Measurements from ENCODE around the gene GTF3C6.
"Not testable (repeated sequence)": the region's sequence is repeated elsewhere in the genome, so short reads cannot be mapped to it uniquely, and the experiment has no call there.

Gene GTF3C6

GRCh38 chr6:110976575-110976974 is 18.1 kb downstream of the GTF3C6 start:
- no peak for DNase-seq

DNA sequence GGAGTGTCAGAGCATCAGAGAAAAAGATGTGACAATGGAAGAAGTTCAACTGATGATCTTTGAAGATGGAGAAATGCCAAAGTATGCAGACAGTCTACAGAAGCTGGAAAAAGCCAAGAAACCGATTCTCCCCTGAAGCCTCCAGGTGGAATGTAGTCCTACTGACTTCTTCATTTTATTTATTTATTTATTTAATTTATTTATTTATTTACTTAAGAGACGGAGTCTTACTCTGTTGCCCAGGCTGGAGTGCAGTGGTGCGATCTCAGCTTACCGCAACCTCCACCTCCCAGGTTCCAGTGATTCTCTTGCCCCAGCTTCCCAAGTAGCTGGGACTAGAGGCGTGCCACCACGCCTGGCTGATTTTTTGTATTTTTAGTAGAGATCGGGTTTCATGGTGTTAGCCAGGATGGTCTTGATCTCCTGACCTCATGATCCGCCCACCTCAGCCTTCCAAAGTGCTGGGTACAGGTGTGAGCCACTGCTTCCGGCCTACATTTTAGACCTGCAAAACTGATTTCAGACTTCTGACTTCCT is 21.1 kb downstream of the GTF3C6 start:
- no peak for DNase-seq

DNA sequence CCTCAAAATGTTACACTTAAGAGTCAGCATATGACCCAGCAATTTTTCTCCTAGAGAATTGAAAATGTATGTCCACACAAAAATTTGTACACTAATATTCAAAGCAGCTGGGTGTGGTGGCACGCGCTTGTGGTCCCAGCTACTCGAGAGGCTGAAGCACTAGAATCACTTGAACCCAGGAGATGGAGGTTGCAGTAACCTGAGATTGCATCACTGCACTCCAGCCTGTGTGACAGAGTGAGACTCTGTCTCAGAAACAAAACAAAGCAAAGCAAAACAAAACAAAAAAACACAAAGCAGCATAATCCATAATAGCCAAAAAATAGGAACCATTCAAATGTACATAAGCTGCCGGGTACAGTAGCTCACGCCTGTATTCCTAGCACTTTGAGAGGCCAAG is 21.7 kb downstream of the GTF3C6 start:
- no peak for DNase-seq

- no peak for DNase-seq
Observed at GRCh38 chr6:110980648-110981047, 22.1 kb downstream of the GTF3C6 start.

DNA sequence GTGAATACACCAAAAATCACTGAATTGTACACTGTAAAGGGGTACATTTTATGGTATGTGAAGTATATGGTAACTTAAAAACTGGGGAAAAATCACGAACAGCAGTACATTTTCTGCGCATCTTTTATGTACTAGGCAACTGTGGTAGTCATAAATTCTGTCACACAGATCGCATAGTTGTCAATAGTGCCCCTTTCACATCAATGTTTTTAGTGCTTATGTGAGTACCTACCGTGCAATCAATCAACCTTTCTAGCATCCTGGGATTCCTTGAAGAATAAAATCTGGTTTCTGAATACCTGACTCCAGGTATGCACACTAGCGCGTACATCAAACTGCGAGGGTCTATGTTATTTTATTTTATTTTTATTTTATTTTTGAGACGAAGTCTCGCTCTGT is 22.7 kb downstream of the GTF3C6 start:
- DNase-seq = no peak

GRCh38 chr6:110990840-110991576 is 32.5 kb downstream of the GTF3C6 start:
- DNase-seq = peak in 2 of 56 donors; percentile 1 to 6

GRCh38 chr6:110996691-110997090 is 38.2 kb downstream of the GTF3C6 start:
- DNase-seq = no peak

DNA sequence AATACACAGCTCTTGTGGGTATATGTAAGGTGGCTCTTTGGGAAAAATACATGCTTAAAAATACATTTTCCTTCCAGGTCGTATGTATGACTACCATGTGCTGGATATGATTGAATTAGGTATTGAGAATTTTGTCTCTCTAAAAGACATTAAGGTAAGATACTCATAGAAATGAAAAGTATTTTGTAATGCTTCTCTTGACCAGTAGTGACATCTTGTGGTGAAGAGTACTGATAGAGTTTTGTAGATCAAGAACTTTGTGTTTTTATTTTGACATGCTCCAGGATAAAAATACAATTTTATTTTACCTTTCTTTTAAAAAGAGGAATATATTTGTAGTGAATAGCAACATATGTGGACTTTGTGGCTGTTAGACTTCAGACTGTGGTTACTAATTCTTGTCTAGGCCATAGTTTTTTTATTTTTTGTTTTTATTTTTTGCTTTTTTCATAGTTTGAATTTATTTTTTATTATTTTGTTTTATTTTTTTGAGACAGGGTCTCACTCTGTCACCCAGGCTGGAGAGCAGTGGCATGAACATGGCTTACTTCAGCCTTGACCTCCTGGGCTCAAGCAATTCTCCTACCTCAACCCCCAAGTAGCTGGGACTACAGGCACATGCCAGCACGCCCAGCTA is 41.2 kb downstream of the GTF3C6 start:
- no peak for DNase-seq

- no peak for DNase-seq
Observed at GRCh38 chr6:111002350-111002749, 43.8 kb downstream of the GTF3C6 start.

DNA sequence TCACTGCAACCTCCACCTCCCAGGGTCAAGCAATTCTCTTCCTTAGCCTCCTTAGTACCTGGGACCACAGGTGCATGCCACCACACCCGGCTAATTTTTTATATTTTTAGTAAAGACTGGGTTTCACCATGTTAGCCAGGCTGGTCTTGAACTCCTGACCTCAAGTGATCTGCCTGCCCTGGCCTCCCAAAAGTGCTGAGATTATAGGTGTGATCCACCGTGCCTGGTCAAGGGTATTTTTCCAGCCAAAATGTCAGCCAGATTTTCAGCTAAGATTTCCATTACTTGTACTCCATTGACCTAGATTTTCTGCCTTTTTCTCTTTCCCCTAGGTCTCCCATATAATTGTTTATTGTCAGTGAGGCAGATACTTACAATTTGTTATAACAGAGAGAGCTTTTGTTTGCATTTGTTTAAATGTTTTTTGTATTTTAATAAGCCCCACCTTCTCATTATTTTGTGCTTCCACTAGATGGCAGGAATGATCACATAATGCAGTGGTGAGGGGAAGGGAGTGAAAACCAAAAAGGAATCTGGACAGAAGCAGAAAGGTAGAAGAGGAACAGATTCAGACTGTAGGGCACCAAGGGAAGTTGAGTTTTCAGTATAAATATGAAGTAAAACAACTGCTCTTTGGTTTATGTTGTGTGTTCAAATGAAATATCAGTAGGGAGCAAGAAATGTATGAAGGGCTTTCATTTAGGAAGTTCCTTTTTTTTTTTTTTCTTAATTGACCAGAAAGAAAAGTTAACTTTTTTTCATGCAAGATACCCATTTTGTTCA is 53.0 kb downstream of the GTF3C6 start:
- no peak for DNase-seq

DNA sequence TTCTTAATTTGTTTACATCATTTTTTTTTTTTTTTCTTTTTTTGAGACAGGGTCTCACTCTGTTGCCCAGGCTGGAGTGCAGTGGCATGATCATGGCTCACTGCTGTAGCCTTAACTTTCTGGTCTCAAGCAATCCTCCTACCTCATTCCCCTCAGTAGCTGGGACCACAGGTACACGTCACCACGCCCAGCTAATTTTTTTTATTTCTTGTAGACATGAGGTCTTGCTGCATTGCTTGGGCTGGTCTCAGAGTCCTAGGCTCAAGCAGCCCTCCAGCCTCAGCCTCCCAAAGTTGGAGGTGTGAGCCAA is 53.6 kb downstream of the GTF3C6 start:
- no peak for DNase-seq

- not testable (repeated sequence) for DNase-seq
Observed at GRCh38 chr6:111012520-111012919, 54.0 kb downstream of the GTF3C6 start.

GRCh38 chr6:111013144-111013915 is 54.8 kb downstream of the GTF3C6 start:
- DNase-seq = no peak

GRCh38 chr6:111015389-111016124 is 57.1 kb downstream of the GTF3C6 start:
- no peak for DNase-seq

GRCh38 chr6:111017241-111017640 is 58.7 kb downstream of the GTF3C6 start:
- DNase-seq = not testable (repeated sequence)
